Upper lobe of left lung (tissue), 6 donors: ENCODE data around the gene ITM2C. TPM values are rescaled to one million over a fixed set of nuclear protein-coding genes. Genes with fewer than 3 reads are reported as not detected.

Source experiments
- ATAC-seq, 2 donors: fragments of 200-7000 bp; cut with Tn5 transposase; one replicate each; pipeline ENCODE4 v1.9.1; 2022; ENCODE audit warnings: mild to moderate bottlenecking in 2 of 2, moderate library complexity in 2 of 2; ENCODE audit not compliant: low FRiP score in 2 of 2
- DNase-seq, 2 donors: peaks; one replicate each; pipeline ENCODE4 v3.0.0-alpha.2; 2019 to 2020
- H3K27ac ChIP-seq, 4 donors: fragments of 200-600 bp; sonication (generic); one replicate each; pipeline ENCODE4 v1.5.1; 2016 to 2019
- H3K27me3 ChIP-seq, 4 donors: fragments of 200-600 bp; sonication (generic); one replicate each; pipeline ENCODE4 v1.5.1; 2017 to 2019
- H3K36me3 ChIP-seq, 4 donors: fragments of 200-600 bp; sonication (generic); one replicate each; pipeline ENCODE4 v1.5.1; 2016 to 2019
- H3K4me1 ChIP-seq, 4 donors: fragments of 200-600 bp; sonication (generic); one replicate each; pipeline ENCODE4 v1.5.1; 2018 to 2019
- H3K4me3 ChIP-seq, 4 donors: fragments of 200-600 bp; sonication (generic); one replicate each; pipeline ENCODE4 v1.5.1; 2017 to 2019; ENCODE audit warnings: mild to moderate bottlenecking in 2 of 4, moderate library complexity in 1 of 4
- H3K9me3 ChIP-seq, 4 donors: fragments of 200-600 bp; sonication (generic); one replicate each; pipeline ENCODE4 v1.5.1; 2018 to 2019
- EP300 ChIP-seq, 4 donors: sonication (generic); formaldehyde crosslinking; IDR thresholded peaks; one replicate each; pipeline ENCODE4 v1.5.1; 2017; ENCODE audit warnings: antibody characterized with exemption in 4 of 4, control low read depth in 2 of 4
- POLR2A ChIP-seq, 4 donors: fragments of 450-650 bp; IDR thresholded peaks; one replicate each; pipeline ENCODE4 v1.5.1; 2016 to 2017; ENCODE audit warnings: antibody characterized with exemption in 4 of 4, mild to moderate bottlenecking in 2 of 4
- POLR2AphosphoS5 ChIP-seq, 2 donors: sonication (generic); formaldehyde crosslinking; IDR thresholded peaks; one replicate each; pipeline ENCODE4 v1.5.1; 2017; ENCODE audit warnings: antibody characterized with exemption in 2 of 2
- WGBS, 2 donors: methylation state at CpG; one replicate each; pipeline ENCODE4 v1.1.5; 2017 to 2018; 5-methylcytosine and 5-hydroxymethylcytosine counted together
- total RNA-seq, 6 donors: library from RNA; depleted of rRNA in 4 of 6; stranded (reverse); fragments of >200 nt in 4 of 6; gene quantifications; one replicate each; pipeline versions ENCODE4 v1.1.0 to v1.2.1, GENCODE V29; 2016 to 2021
- TF ChIP-seq, protein P1 (sequence below), 6 experiments: fragments of 450-650 bp in 4 of 6; fragments of 200-600 bp in 2 of 6; sonication (generic) in 2 of 6; IDR thresholded peaks; one replicate each; pipeline ENCODE4 v1.5.1; 2016 to 2019; ENCODE audit warnings: antibody characterized with exemption in 6 of 6
- donor health status: DM: no; HTN: no; CAD: no; lungs with moderate emphysema.
- donor health status: DM: no; HTN: yes; CAD: no; lungs with severe emphysema.

The ITM2C gene
- total RNA-seq, 6 donors from 2014 or later, result 19.9 to 40.4 (median 25.6) TPM

DNA sequence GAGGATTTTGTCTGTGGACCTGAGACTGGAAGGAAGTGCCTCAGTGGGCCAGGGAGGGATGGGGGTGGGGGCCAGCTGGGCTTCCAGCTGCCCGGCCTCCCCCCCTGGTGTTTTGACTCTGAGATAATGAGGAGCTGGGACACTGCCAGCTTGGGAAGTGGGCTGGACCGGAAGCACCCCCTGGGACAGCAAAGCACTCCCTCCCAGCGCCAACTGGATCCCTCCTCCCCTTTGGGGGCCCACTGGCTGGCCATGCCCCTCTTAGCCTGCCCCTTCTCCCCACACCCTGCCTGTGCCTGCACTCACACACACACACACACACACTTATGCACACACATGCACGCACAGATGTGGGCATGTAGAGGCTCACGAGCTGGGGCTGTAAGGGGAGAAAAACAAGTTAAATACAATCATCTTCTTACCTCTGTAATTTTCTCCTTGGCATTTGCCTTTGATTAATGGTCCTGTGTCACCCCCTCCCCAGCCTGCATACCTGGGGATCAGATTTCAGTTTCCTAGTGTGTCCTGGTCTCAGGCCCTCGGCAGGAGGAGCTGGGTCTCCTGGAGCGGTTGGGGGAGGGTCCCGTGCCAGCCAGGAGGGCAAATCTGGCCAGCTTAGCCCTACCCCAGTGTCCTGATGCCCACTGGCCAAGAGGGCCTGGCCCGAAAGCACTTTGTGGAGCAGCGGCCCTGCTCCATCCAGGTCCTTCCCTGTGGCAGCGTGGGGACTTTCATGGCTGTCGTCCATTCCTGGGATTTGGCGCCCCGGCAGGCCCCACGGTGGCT, 3.6 kb downstream of the ITM2C start:
- Histone ChIP-seq H3K36me3 (no peaks in the 10 kb centered on the region), H3K4me3 (no peak overlapping the region), H3K4me1 (peaks cover 18 to 40% (median 27%) of the 10 kb centered on the region in 4 donors), H3K9me3 (no peaks in the 10 kb centered on the region), H3K27ac (peak overlapping the region in 1 of 4 donors; percentile 6), H3K27me3 (peaks cover 0 to 11% (median 3%) of the 10 kb centered on the region in 4 donors)
- peak in 1 of 2 donors; percentile 44 for DNase-seq
- ATAC-seq, result no peak
- WGBS, 2 donors, result 67 to 71% methylated on average over 11 to 15 of the region's 15 CpGs
- TF ChIP-seq POLR2A (IDR thresholded peaks at IDR 0.05), result no peak
- no peak for TF ChIP-seq EP300 (IDR thresholded peaks at IDR 0.05)
- TF ChIP-seq, protein P1, sequence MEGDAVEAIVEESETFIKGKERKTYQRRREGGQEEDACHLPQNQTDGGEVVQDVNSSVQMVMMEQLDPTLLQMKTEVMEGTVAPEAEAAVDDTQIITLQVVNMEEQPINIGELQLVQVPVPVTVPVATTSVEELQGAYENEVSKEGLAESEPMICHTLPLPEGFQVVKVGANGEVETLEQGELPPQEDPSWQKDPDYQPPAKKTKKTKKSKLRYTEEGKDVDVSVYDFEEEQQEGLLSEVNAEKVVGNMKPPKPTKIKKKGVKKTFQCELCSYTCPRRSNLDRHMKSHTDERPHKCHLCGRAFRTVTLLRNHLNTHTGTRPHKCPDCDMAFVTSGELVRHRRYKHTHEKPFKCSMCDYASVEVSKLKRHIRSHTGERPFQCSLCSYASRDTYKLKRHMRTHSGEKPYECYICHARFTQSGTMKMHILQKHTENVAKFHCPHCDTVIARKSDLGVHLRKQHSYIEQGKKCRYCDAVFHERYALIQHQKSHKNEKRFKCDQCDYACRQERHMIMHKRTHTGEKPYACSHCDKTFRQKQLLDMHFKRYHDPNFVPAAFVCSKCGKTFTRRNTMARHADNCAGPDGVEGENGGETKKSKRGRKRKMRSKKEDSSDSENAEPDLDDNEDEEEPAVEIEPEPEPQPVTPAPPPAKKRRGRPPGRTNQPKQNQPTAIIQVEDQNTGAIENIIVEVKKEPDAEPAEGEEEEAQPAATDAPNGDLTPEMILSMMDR (IDR thresholded peaks at IDR 0.05), result no peak

DNA sequence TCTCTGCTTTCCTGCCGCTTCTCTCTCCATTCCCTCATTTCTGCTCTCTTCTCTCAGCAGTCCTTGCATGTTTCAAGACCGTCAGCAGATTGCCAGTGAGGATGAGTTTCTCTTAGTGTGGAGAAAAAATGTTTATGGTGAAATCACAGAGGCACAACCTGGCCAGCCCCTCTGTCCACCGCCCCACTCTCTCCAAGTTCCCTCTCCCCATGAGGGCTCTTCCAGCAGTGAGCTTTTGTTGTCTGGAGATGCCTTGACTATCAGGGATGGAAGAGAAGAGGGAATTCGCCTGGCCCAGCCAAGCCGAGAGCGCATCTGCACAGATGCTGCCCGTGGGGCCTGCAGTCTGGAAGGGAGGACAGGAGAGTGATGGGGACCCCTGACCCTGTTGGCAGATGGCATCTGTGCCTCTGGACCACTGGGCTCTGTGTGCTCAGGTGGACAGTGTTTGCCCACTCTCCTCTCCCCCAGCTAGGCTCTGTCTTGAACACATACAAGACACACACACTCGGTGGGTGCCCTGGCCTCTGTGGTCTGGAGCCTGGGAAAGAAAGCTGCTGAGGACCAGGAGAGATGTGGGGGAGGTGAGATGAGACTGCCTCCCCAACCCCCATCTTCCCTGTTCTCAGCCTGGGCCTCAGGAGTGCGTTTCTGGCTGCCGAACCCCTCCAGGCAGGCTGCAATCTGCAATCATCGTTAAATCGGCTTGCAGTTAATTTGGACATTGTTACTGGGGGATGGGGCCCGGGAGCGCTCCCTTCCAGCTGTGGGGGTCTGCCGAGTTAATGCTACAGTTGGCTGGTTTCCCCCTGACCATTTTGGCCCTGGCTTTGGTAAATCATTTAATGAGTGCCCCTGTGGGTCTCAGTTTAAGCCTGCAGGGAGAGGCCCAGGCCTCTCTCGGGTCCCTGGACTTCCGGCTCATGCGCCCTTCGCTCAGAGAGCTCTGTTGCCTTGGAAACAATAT, 4.5 kb downstream of the ITM2C start:
- Histone ChIP-seq H3K27ac (no peak overlapping the region), H3K36me3 (no peaks in the 10 kb centered on the region), H3K4me3 (no peak overlapping the region), H3K4me1 (peaks cover 18 to 36% (median 23%) of the 10 kb centered on the region in 4 donors), H3K9me3 (no peaks in the 10 kb centered on the region), H3K27me3 (peaks cover 0 to 10% (median 3%) of the 10 kb centered on the region in 4 donors)
- DNase-seq (no peak), ATAC-seq (no peak)
- 77 to 89% methylated on average over 16 to 19 of the region's 19 CpGs for WGBS, 2 donors
- TF ChIP-seq EP300 (IDR thresholded peaks at IDR 0.05) (no peak), POLR2A (IDR thresholded peaks at IDR 0.05) (no peak), POLR2AphosphoS5 (IDR thresholded peaks at IDR 0.05) (no peak)
- TF ChIP-seq, protein P1 (IDR thresholded peaks at IDR 0.05), result no peak

DNA sequence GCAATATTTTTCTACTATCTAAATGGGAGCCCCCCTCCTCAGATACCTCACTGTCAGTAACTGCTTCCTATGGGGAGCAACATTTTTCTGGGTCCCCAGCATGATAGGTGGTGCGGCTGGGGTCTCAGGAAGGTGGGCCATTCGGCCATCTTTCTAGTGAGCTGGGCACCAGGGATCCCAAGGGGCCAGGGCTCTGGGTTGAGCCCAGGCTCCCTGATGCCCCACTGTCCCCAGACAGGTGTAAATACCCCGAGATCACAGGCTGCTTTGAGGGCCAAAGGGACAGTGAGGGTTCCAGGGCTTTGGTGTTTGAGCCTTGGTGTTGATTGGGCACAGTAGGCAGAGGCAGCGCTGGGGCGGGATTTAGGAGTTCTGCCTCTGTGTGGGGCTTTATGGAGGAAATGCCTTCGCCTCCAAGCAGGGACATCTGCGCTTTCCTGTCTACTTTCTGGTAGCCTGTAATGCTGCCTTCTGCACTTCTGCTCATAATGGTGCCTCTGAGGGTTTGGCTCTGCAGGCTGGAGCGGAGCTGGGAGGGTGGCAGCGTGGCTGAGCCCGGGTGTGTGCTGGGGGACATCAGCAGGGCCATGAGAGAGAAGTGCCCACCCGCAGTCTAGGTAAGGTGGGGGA, 5.3 kb downstream of the ITM2C start:
- no peaks in the 10 kb centered on the region for H3K36me3 ChIP-seq
- no peak overlapping the region for H3K27ac ChIP-seq
- ATAC-seq (no peak), DNase-seq (no peak)
- H3K27me3 ChIP-seq, result peaks cover 0 to 5% (median under 1%) of the 10 kb centered on the region in 4 donors
- 66 to 85% methylated on average over 7 to 11 of the region's 11 CpGs for WGBS, 2 donors
- H3K4me3 ChIP-seq, result no peak overlapping the region
- H3K9me3 ChIP-seq, result no peaks in the 10 kb centered on the region
- TF ChIP-seq POLR2A (IDR thresholded peaks at IDR 0.05) (no peak), EP300 (IDR thresholded peaks at IDR 0.05) (no peak), POLR2AphosphoS5 (IDR thresholded peaks at IDR 0.05) (no peak)
- TF ChIP-seq, protein P1 (IDR thresholded peaks at IDR 0.05), result no peak
- peaks cover 13 to 28% (median 19%) of the 10 kb centered on the region in 4 donors for H3K4me1 ChIP-seq

DNA sequence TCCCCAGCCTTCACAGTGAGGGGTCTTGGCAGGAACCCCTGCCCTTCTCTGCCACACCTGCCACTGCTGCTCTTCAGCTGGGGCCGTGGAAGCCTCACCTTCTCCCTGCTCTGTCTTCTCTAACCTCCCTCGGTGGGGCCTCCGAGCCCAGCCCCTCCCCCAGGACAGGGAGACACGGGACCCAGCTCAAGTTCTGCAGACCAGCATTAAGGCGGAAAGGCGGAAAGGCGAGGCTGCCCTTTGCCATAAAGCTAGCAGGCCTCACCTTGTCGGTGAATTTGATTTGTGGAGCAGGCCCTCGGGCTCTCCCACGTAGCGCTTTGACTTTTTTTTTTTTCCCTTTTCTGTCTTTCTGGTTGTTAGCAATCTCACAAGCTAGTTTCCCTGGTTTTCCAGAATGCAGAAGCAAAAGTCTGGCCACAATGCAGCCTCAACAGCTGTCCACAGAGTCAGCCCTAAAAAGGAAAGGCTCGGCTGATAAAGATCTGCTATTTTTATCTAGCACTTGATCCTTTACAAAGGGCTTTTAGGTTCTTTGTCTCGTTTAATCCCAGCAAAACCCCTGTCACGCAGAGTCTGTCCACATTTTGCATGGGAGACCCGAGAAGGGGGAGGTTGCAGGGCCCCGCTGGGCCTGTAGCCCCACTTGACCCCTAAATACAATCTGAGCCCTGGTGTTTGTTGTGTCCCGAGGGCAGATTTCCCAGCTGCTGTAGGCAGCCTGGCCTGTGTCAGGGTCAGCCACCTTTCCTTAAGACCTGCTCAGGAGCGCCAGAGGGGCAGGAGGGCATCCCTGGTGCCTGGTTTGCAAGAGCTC, 6.0 kb downstream of the ITM2C start:
- no peak for TF ChIP-seq POLR2AphosphoS5 (IDR thresholded peaks at IDR 0.05)
- TF ChIP-seq POLR2A (IDR thresholded peaks at IDR 0.05), result no peak
- TF ChIP-seq, protein P1 (IDR thresholded peaks at IDR 0.05), result no peak
- no peak for TF ChIP-seq EP300 (IDR thresholded peaks at IDR 0.05)
- peaks cover 0 to under 1% (median 0%) of the 10 kb centered on the region in 4 donors for H3K27me3 ChIP-seq
- DNase-seq (peak in 1 of 2 donors; percentile 42), ATAC-seq (no peak)
- H3K36me3 ChIP-seq, result no peaks in the 10 kb centered on the region
- H3K9me3 ChIP-seq, result no peaks in the 10 kb centered on the region
- peak overlapping the region in 1 of 4 donors; percentile 35 for H3K27ac ChIP-seq
- WGBS, 2 donors, result 50 to 58% methylated on average over 17 to 18 of the region's 18 CpGs
- peaks cover 6 to 21% (median 13%) of the 10 kb centered on the region in 4 donors for H3K4me1 ChIP-seq
- H3K4me3 ChIP-seq, result no peak overlapping the region
